HG03469 (cell line): ENCODE measurements around the gene FBP2.
"Not testable (repeated sequence)": the region's sequence is repeated elsewhere in the genome, so short reads cannot be mapped to it uniquely, and the experiment has no call there.

Experiments
- ATAC-seq: cut with Tn5 transposase; IDR thresholded peaks from one replicate; pipeline ENCODE4 v1.9.1; 2021; ENCODE audit warnings: mild to moderate bottlenecking, moderate library complexity, moderate number of reproducible peaks; ENCODE audit not compliant: unreplicated experiment

Gene FBP2

DNA sequence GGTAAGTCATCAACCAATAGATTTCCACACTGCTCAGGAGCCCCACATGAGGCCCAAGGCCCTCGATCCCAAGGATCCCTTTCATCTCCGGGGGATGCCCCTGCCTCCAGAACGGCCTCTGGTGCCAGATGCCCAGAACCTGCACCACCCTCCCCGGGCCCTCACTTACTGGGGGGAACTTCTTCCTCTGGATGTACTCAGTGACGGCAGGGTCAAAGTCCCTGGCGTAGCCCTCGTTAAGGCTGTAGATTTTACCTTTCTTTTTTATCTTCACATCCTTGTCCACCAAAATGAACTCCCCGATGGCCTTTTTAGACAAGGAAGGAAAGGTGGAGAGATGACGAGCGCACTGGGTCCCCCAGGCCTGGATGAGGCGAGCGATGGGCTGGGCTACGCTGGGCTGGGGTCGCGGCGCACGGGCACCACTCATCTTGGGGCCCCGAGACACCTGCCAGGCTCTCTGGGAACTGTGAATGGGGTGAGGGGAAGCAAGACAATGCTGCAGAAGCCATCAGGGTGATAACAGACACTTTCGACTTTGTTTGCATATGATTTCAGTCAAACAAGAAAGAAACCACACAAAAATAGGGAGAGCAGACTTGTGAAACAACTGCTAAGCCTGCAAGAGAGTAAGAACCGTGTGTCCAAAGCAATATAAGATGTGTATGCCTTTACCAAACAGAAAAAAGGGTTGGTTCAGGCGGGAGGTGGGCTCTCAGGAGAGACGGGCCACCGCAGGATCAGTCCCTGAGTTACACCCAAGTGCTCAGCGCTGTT lies 13.2 kb upstream of the FBP2 start:
- ATAC-seq = no peak

GRCh38 chr9:94603259-94604160 lies 9.9 kb upstream of the FBP2 start:
- ATAC-seq = peak; percentile 56

- ATAC-seq = no peak
Observed at GRCh38 chr9:94602666-94603065, 9.0 kb upstream of the FBP2 start.

DNA sequence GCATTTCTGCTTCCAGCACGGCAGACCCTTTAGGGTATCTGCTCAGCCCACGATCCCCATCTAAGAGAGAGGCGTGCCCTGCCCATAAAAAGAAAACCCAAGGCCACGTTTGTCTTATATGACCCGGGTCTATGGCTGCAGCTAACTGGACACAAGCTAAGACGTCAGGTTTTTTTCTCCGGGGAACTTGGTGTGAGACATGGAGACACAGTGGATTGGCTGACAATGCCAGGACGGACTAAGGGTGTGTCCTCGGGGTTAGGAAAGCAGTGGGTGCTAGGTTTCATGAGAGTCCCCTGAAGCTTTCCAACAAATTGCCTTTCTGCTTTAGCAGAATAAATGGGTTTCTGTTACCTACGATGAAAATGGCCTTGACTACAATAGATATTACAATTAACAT lies 7.1 kb upstream of the FBP2 start:
- no peak for ATAC-seq

GRCh38 chr9:94600258-94600657 lies 6.6 kb upstream of the FBP2 start:
- no peak for ATAC-seq

DNA sequence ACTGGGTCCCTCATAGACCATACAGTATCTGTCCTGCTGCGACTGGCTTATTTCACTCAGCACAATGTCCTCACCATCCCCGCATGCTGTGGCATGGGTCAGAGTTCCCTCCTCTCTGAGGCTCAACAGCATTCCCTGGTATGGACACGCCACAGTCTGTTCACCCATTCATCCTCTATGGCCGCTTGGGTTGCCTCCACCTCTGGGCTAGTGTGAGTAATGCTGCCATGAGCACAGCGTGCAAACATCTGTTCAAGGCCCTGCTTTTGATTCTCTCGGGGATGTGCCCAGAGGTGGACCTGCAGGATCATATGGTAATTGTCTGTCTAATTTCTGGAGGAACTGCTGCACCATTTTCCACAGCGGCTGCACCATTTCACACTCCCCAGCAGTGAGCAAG lies 5.5 kb upstream of the FBP2 start:
- no peak for ATAC-seq

DNA sequence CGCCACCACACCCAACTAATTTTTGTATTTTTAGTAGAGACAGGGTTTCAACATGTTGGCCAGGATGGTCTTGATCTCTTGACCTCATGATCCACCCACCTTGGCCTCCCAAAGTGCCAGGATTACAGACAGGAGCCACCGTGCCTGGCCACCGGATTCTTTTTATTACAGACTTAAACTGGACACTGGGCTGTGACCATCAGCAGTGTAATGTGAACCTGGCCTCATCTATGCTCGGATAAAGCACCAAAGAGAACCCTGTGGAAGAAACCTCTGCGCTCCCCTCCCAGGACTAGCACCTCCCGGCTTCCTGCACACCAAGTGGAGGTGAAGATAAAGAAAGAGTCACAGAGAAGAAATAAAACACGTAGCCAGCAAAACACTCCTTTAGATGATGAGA lies 941 bp downstream of the FBP2 start:
- ATAC-seq = not testable (repeated sequence)

GRCh38 chr9:94591876-94592275 lies 1.7 kb downstream of the FBP2 start:
- no peak for ATAC-seq

DNA sequence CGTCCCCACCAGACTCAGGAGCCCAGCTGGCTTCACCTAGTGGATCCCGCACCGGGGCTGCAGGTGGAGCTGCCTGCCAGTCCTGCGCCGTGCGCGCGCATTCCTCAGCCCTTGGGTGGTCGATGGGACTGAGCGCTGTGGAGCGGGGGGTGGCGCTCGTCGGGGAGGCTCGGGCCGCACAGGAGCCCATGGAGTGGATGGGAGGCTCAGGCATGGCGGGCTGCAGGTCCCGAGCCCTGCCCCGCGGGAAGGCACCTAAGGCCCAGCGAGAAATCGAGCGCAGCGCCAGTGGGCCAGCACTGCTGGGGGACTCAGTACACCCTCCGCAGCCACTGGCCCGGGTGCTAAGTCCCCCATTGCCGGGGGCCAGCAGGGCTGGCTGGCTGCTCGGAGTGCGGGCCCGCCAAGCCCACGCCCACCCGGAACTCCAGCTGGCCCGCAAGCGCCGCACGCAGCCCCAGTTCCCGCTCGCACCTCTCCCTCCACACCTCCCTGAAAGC lies 2.5 kb downstream of the FBP2 start:
- not testable (repeated sequence) for ATAC-seq

GRCh38 chr9:94588681-94589080 lies 4.9 kb downstream of the FBP2 start:
- ATAC-seq = no peak

GRCh38 chr9:94586814-94587213 lies 6.8 kb downstream of the FBP2 start:
- no peak for ATAC-seq

GRCh38 chr9:94586316-94586715 lies 7.3 kb downstream of the FBP2 start:
- ATAC-seq = no peak

GRCh38 chr9:94584555-94584954 lies 9.1 kb downstream of the FBP2 start:
- no peak for ATAC-seq

GRCh38 chr9:94581728-94582127 lies 11.9 kb downstream of the FBP2 start:
- ATAC-seq = no peak

DNA sequence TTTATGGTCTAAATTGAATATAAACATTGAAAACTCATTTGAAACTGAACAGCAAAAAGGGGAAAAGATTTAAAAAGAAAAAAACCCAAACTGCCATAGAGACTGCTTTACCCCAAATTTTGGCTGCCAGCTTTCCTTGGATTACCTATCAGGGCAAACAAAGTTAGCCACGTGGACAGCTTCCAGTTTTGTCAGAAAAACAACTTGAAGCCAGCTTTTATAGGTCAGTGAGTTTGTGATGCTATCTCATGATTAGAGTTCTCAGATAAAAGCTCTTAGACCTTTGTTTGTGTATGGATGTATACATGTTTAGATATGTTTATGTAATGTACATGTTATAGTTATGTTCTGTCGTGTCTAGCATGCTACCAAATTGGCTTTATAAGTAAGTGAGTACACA lies 16.1 kb downstream of the FBP2 start:
- ATAC-seq = no peak

- no peak for ATAC-seq
Observed at GRCh38 chr9:94577036-94577435, 16.6 kb downstream of the FBP2 start.

- no peak for ATAC-seq
Observed at GRCh38 chr9:94576131-94576530, 17.5 kb downstream of the FBP2 start.

DNA sequence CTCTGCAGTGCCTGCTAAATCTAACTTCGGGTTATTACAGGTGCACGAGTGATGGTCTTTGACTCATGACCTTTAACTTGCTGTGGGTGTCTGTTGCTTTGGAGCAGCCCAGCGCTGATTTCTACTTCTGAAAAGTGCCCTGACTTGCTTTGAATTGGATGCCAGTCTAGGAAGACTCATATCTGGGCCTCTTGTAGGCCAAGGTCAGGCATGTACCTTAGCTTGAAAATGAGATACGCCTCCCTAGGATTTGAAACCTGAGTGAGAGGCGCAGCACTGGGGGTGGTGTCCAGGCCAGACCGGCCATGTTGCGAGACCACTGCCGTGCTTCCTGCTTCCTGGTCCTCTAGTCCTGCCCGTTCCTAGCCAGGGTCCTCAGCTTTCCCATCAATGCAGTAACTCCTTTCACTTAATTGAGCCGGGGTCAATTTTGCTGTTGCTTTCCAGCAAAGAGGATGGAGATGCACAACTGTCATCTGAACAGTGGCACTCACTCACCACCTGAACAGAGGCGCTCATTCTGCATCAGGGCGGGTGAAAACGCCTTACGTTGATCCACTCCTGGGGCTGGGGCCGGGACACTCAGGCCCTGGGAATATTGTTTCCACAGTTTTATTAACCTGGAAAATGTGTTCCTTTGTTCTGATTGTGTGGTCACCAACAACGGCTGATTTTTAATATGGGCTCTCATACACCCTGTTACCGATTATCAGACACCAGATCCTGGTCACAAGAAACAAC lies 24.5 kb downstream of the FBP2 start:
- ATAC-seq = no peak

- ATAC-seq = no peak
Observed at GRCh38 chr9:94568250-94568889, 25.3 kb downstream of the FBP2 start.

GRCh38 chr9:94567271-94567670 lies 26.4 kb downstream of the FBP2 start:
- ATAC-seq = no peak

- no peak for ATAC-seq
Observed at GRCh38 chr9:94566550-94566949, 27.1 kb downstream of the FBP2 start.
